H1 (cell line): ENCODE data around the gene MAPT. TPM values are rescaled to one million over a fixed set of nuclear protein-coding genes. Genes with fewer than 3 reads are reported as not detected.

ENCODE experiments used
- CTCF ChIA-PET: fragments of 300-600 bp; sonication (Branson Sonifier 250); formaldehyde crosslinking; loops from one replicate; lab custom pipeline; 2021; ENCODE audit not compliant: partially characterized antibody; lab: Charles Lee
- POLR2A ChIA-PET: fragments of 300-600 bp; sonication (Branson Sonifier 250); formaldehyde crosslinking; loops from one replicate; lab custom pipeline; 2021; ENCODE audit warnings: inconsistent platforms; ENCODE audit not compliant: partially characterized antibody; lab: Charles Lee
- DNase-seq, 2 experiments: peaks; one replicate each; pipeline versions ENCODE4 v3.0.0 to v3.0.0-alpha.2; 2010 to 2022; ENCODE audit warnings: low spot score in 2 of 2, low read depth in 1 of 2, mixed read lengths in 1 of 2
- FAIRE-seq: peaks from 2 replicates; lab custom pipeline; 2011; peaks lifted over from hg19 to GRCh38; lab: Jason Lieb, UNC
- H2AFZ ChIP-seq: 2 replicates; pipeline ENCODE4 v1.8.1; 2012; ENCODE audit warnings: low read length, inconsistent platforms
- H2AK5ac ChIP-seq: 2 replicates; pipeline ENCODE4 v1.6.1; 2013; ENCODE audit warnings: low read depth, low read length
- H2BK120ac ChIP-seq: replicated peaks from 2 replicates; pipeline ENCODE3; 2013; ENCODE audit warnings: low read depth, low read length, inconsistent platforms
- H2BK12ac ChIP-seq: 2 replicates; pipeline ENCODE4 v1.6.1; 2013; ENCODE audit warnings: low read depth, low read length
- H2BK15ac ChIP-seq: 2 replicates; pipeline ENCODE4 v1.6.1; 2013; ENCODE audit warnings: low read length
- H2BK20ac ChIP-seq: 2 replicates; pipeline ENCODE4 v1.6.1; 2013; ENCODE audit warnings: low read length
- H2BK5ac ChIP-seq: 2 replicates; pipeline ENCODE4 v1.6.1; 2013; ENCODE audit warnings: low read depth, low read length
- H3K14ac ChIP-seq: 2 replicates; pipeline ENCODE4 v1.6.1; 2013; ENCODE audit warnings: inconsistent platforms; ENCODE audit not compliant: insufficient read length
- H3K18ac ChIP-seq: 2 replicates; pipeline ENCODE4 v1.6.1; 2013; ENCODE audit warnings: low read length; ENCODE audit errors: extremely low read depth
- H3K23ac ChIP-seq: 2 replicates; pipeline ENCODE4 v1.6.1; 2013; ENCODE audit warnings: inconsistent platforms; ENCODE audit not compliant: insufficient read length
- H3K23me2 ChIP-seq: 2 replicates; pipeline ENCODE4 v1.6.1; 2013; ENCODE audit warnings: low read depth, low read length
- H3K27ac ChIP-seq: 2 replicates; pipeline ENCODE4 v1.6.1; 2011; ENCODE audit warnings: low read depth, low read length, inconsistent platforms
- H3K27me3 ChIP-seq, 4 experiments: replicated peaks in 1 of 4; 1 replicate in 1 of 4; 2 replicates in 3 of 4; pipeline versions ENCODE4 v1.6.1 to v1.8.1; 2011 to 2013; ENCODE audit warnings: low read length in 3 of 4, mild to moderate bottlenecking in 3 of 4, inconsistent platforms in 2 of 4, mixed read lengths in 2 of 4, moderate library complexity in 1 of 4; ENCODE audit not compliant: control insufficient read depth in 3 of 4, insufficient read depth in 3 of 4; ENCODE audit errors: extremely low read depth in 1 of 4
- H3K36me3 ChIP-seq, 4 experiments: 2 replicates each; pipeline versions ENCODE4 v1.6.1 to v1.8.1; 2011 to 2013; ENCODE audit warnings: mild to moderate bottlenecking in 4 of 4, low read length in 3 of 4, moderate library complexity in 2 of 4, control low read depth in 1 of 4, inconsistent platforms in 1 of 4; ENCODE audit not compliant: insufficient read depth in 4 of 4, control insufficient read depth in 2 of 4
- H3K4ac ChIP-seq: replicated peaks from 2 replicates; pipeline ENCODE3; 2013; ENCODE audit warnings: low read length, low read depth, mixed read lengths, inconsistent platforms; ENCODE audit not compliant: insufficient read length
- H3K4me1 ChIP-seq, 4 experiments: replicated peaks in 1 of 4; 1 replicate in 1 of 4; 2 replicates in 3 of 4; pipeline versions ENCODE4 v1.6.1 to v1.8.1; 2011 to 2013; ENCODE audit warnings: low read length in 3 of 4, inconsistent platforms in 2 of 4, mixed read lengths in 1 of 4; ENCODE audit not compliant: insufficient read depth in 4 of 4, control insufficient read depth in 3 of 4
- H3K4me2 ChIP-seq, 2 experiments: 2 replicates each; pipeline versions ENCODE4 v1.6.1 to v1.8.1; 2011 to 2013; ENCODE audit warnings: low read depth in 2 of 2, low read length in 2 of 2, control low read depth in 1 of 2, inconsistent platforms in 1 of 2, mild to moderate bottlenecking in 1 of 2; ENCODE audit not compliant: insufficient read depth in 1 of 2
- H3K4me3 ChIP-seq, 4 experiments: fragments of 200-600, 300-600 bp in 1 of 4; sonication (generic), shearing (Covaris generic), sonication (Bioruptor Twin) in 1 of 4; 2 replicates each; pipeline versions ENCODE4 v1.5.1 to v1.8.1; 2011 to 2016; ENCODE audit warnings: low read length in 4 of 4, low read depth in 3 of 4, control low read depth in 2 of 4, inconsistent platforms in 2 of 4, mild to moderate bottlenecking in 2 of 4, mixed read lengths in 1 of 4, moderate library complexity in 1 of 4; ENCODE audit not compliant: insufficient read depth in 2 of 4; ENCODE audit errors: extremely low read depth in 1 of 4
- H3K56ac ChIP-seq: replicated peaks from 2 replicates; pipeline ENCODE3; 2013; ENCODE audit warnings: low read depth, mild to moderate bottlenecking, mixed read lengths, low read length, inconsistent platforms; ENCODE audit not compliant: insufficient read length
- H3K79me1 ChIP-seq: 2 replicates; pipeline ENCODE4 v1.6.1; 2013; ENCODE audit warnings: low read depth, low read length, control low read depth
- H3K79me2 ChIP-seq, 2 experiments: 2 replicates each; pipeline versions ENCODE4 v1.6.1 to v1.8.1; 2012 to 2013; ENCODE audit warnings: low read length in 2 of 2, mild to moderate bottlenecking in 2 of 2, inconsistent platforms in 1 of 2; ENCODE audit not compliant: insufficient read depth in 2 of 2, control insufficient read depth in 1 of 2
- H3K9ac ChIP-seq, 4 experiments: replicated peaks in 1 of 4; 1 replicate in 1 of 4; 2 replicates in 3 of 4; pipeline versions ENCODE4 v1.6.1 to v1.8.1; 2011 to 2013; ENCODE audit warnings: low read depth in 3 of 4, low read length in 3 of 4, control low read depth in 2 of 4, mild to moderate bottlenecking in 2 of 4, moderate library complexity in 2 of 4, inconsistent platforms in 1 of 4; ENCODE audit errors: extremely low read depth in 1 of 4
- H3K9me3 ChIP-seq, 2 experiments: 2 replicates each; pipeline versions ENCODE4 v1.6.1 to v1.8.1; 2012 to 2013; ENCODE audit warnings: mild to moderate bottlenecking in 2 of 2, moderate library complexity in 2 of 2, control low read depth in 1 of 2, inconsistent platforms in 1 of 2, low read depth in 1 of 2, low read length in 1 of 2, mixed read lengths in 1 of 2; ENCODE audit not compliant: insufficient read depth in 2 of 2
- H4K20me1 ChIP-seq, 2 experiments: replicated peaks in 1 of 2; 2 replicates each; pipeline versions ENCODE3 to v1.8.1; 2011 to 2013; ENCODE audit warnings: inconsistent platforms in 2 of 2, low read length in 2 of 2, mild to moderate bottlenecking in 1 of 2; ENCODE audit not compliant: insufficient read depth in 2 of 2, control insufficient read depth in 1 of 2
- H4K5ac ChIP-seq: 2 replicates; pipeline ENCODE4 v1.6.1; 2013; ENCODE audit warnings: low read length, low read depth, mixed read lengths, inconsistent platforms; ENCODE audit not compliant: insufficient read length
- H4K8ac ChIP-seq: 2 replicates; pipeline ENCODE4 v1.8.0; 2013; ENCODE audit warnings: mild to moderate bottlenecking, moderate library complexity, low read length, inconsistent platforms; ENCODE audit not compliant: insufficient read depth; ENCODE audit errors: extremely low read depth
- H4K91ac ChIP-seq: replicated peaks from 2 replicates; pipeline ENCODE3; 2013; ENCODE audit warnings: low read length, mixed read lengths, inconsistent platforms; ENCODE audit not compliant: insufficient read length
- BCL11A ChIP-seq, 2 experiments: IDR thresholded peaks; one replicate each; pipeline ENCODE4 v1.6.1; 2011; ENCODE audit warnings: low read depth in 2 of 2, low read length in 2 of 2, mild to moderate bottlenecking in 2 of 2
- CBX5 ChIP-seq: fragments of 300-800, 300-1000 bp; sonication (generic); IDR thresholded peaks from 2 replicates; pipeline ENCODE4 v1.7.1; 2016; ENCODE audit warnings: antibody characterized with exemption, low read length, low read depth
- MAFK ChIP-seq: IDR thresholded peaks from 2 replicates; pipeline ENCODE4 v1.6.1; 2012; ENCODE audit warnings: low read depth, mild to moderate bottlenecking, improper control_type of control experiment, low read length
- TEAD4 ChIP-seq: IDR thresholded peaks from 2 replicates; pipeline ENCODE4 v1.6.1; 2012; ENCODE audit warnings: low read depth, low read length, inconsistent platforms, mixed read lengths
- WGBS, 2 experiments: shearing (Covaris generic) in 1 of 2; methylation state at CpG; one replicate each; pipeline versions ENCODE4 v1.1.6 to v1.1.7; 2013 to 2015; ENCODE audit warnings: low lambda C conversion rate in 2 of 2, mixed read lengths in 2 of 2, inconsistent platforms in 1 of 2, low coverage in 1 of 2, missing lambda C conversion rate in 1 of 2; ENCODE audit not compliant: insufficient replicate concordance in 2 of 2, insufficient coverage in 1 of 2, insufficient read length in 1 of 2; ENCODE audit errors: extremely low coverage in 1 of 2, missing lambda C conversion rate in 1 of 2; 5-methylcytosine and 5-hydroxymethylcytosine counted together
- polyA plus RNA-seq, 7 experiments: library from polyadenylated mRNA; depleted of rRNA in 3 of 7; stranded (reverse) in 5 of 7; unstranded in 2 of 7; fragments of >200 nt in 5 of 7; fragments of 200-250 nt in 2 of 7; gene quantifications; 1 replicate in 5 of 7; 2 replicates in 1 of 7; 4 replicates in 1 of 7; pipeline versions ENCODE4 v1.2.1 to v1.2.3, GENCODE V29; 2011 to 2013; ENCODE audit warnings: missing spikeins in 2 of 7, mixed read lengths in 2 of 7
- total RNA-seq: library from RNA; stranded (reverse); fragmentation: NEBNext Ultra II Directional; extraction: Animal tissue kit (Norgen Biotek cat#: 25700); gene quantifications from 2 replicates; pipeline ENCODE4 v1.2.1, GENCODE V29; 2021

MAPT gene
- total and polyA plus RNA-seq, 2 of the 8 experiments (the other 6 are each of a cell fraction or from before 2014, with no cell fraction given): 0.54 to 1.7 TPM

DNA sequence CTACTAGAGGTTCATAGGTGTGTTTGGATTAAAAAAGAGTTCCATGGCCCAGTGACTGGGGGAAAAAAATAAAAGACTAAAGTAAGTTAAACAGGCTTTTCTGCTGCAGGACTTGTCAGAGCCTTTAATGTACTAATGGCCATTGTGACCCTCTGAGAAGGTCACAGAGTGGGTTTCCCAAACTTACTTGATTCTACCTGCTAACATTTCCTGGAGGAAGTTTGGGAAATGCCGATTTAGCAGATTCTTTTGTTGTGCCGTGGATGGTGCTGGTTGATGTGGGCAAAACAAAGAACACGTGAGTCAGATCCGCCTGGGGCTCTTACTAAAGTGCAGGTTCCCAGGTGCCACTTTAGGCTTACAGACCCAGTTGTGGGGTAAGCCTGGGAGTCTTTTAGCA is 91.1 kb downstream of the MAPT start:
- 90% methylated on average over 4 of the region's 4 CpGs; no CpG with 5 or more reads in 1 of the 2 experiments for WGBS, 2 experiments
- no peak for DNase-seq
- CTCF ChIA-PET: interaction anchor here (1.4 to 1.6 kb wide), 2 partner anchors 14 kb away, joined by 3 to 7 read pairs; partner anchors contain the start of gene STH

More for the DNA sequence above, 91.1 kb downstream of the MAPT start:
- H3K23ac ChIP-seq: no peak overlapping the region
- no peak overlapping the region for H4K8ac ChIP-seq
- no peak overlapping the region for H2BK20ac ChIP-seq
- POLR2A ChIA-PET: interaction anchor here (0.7 kb wide), 1 partner anchor 16 kb away, joined by 3 read pairs; no protein-coding TSS in a partner anchor
- no peak for FAIRE-seq
- H2BK120ac ChIP-seq: no peak overlapping the region
- no peak overlapping the region for H3K56ac ChIP-seq
- H3K36me3 ChIP-seq: no peaks in the 10 kb centered on the region
- no peak overlapping the region for H3K9ac ChIP-seq
- H4K20me1 ChIP-seq: no peaks in the 10 kb centered on the region
- H3K27me3 ChIP-seq: no peaks in the 10 kb centered on the region; a peak in 1 of 7 replicates
- H3K23me2 ChIP-seq: no peaks in the 10 kb centered on the region
- no peaks in the 10 kb centered on the region for H3K79me2 ChIP-seq
- H3K18ac ChIP-seq: no peak overlapping the region
- H3K14ac ChIP-seq: no peak overlapping the region
- no peaks in the 10 kb centered on the region for H3K9me3 ChIP-seq
- H2AFZ ChIP-seq: no peak overlapping the region
- TF ChIP-seq TEAD4 (no peak), BCL11A (IDR thresholded peaks at IDR 0.05; ENCODE audit: low read depth in 2 of 2, low read length in 2 of 2) (no peak), CBX5 (no peak), MAFK (peak; percentile 74)
- no peak overlapping the region for H4K91ac ChIP-seq
- H2AK5ac ChIP-seq: no peak overlapping the region
- H2BK12ac ChIP-seq: no peak overlapping the region
- no peak overlapping the region for H3K27ac ChIP-seq
- H3K4ac ChIP-seq: no peak overlapping the region
- H3K4me2 ChIP-seq: no peak overlapping the region
- H3K79me1 ChIP-seq: no peaks in the 10 kb centered on the region
- H2BK15ac ChIP-seq: 0 out of 2 replicates have a peak overlapping the region, but pooled peaks have one; percentile 29
- no peak overlapping the region for H3K4me3 ChIP-seq
- no peak overlapping the region for H2BK5ac ChIP-seq
- peaks cover 0 to 10% (median 5%) of the 10 kb centered on the region in 4 experiments; a peak in 4 of 7 replicates for H3K4me1 ChIP-seq
- no peak overlapping the region for H4K5ac ChIP-seq
